LNCAP (cell line): ENCODE results near the gene PHB1.
A peak's percentile ranks its signal among the peaks of the same experiment; 100 is the strongest.

Source experiments
- TF ChIP-seq, protein P1 (sequence below): fragments of 450-650 bp; IDR thresholded peaks from 2 replicates; pipeline ENCODE4 v1.5.1; 2017; ENCODE audit warnings: mild to moderate bottlenecking

PHB1 gene

DNA sequence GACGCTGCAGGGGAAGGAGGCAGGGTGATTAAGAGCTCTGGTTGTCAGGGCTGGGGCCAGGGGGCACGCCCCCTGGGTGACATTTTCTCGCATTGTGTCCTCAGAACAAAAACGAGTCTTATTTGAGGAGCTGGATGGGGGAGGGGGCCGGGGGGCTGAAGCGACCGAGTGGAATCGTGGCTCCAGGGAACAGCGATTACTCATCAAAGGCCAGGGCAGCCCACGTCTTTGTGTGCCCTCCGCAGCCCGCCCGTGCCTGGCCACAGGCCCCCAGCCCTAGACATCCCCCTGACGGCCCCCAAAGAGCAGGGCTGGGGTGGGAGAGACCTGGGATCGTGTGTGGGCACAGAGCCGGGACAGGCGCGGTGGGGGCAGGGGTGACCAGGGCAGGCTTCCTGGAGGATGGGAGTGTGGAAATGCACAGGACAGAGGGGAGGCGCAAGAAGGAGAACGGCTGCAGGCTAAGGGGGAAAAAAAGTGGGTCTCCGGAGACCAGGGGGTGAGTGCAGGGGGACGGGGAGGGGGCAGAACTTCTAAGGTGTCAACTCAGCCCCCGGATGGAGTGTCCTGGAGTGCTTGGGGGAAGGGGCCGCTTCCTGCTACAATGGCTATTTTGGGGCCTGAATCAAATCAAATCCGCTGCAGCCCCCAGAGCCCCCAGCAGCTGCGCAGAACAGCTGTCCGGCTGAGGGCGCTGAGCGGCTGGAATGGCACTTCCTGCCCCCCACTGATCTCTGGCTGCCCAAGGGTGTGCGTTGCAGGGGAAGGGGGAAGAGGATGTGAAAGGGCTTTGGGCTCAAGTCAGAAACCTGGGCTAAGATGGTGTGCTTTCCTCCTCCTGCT is 24.0 kb upstream of the PHB1 start:
- TF ChIP-seq, protein P1, sequence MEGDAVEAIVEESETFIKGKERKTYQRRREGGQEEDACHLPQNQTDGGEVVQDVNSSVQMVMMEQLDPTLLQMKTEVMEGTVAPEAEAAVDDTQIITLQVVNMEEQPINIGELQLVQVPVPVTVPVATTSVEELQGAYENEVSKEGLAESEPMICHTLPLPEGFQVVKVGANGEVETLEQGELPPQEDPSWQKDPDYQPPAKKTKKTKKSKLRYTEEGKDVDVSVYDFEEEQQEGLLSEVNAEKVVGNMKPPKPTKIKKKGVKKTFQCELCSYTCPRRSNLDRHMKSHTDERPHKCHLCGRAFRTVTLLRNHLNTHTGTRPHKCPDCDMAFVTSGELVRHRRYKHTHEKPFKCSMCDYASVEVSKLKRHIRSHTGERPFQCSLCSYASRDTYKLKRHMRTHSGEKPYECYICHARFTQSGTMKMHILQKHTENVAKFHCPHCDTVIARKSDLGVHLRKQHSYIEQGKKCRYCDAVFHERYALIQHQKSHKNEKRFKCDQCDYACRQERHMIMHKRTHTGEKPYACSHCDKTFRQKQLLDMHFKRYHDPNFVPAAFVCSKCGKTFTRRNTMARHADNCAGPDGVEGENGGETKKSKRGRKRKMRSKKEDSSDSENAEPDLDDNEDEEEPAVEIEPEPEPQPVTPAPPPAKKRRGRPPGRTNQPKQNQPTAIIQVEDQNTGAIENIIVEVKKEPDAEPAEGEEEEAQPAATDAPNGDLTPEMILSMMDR = no peak

DNA sequence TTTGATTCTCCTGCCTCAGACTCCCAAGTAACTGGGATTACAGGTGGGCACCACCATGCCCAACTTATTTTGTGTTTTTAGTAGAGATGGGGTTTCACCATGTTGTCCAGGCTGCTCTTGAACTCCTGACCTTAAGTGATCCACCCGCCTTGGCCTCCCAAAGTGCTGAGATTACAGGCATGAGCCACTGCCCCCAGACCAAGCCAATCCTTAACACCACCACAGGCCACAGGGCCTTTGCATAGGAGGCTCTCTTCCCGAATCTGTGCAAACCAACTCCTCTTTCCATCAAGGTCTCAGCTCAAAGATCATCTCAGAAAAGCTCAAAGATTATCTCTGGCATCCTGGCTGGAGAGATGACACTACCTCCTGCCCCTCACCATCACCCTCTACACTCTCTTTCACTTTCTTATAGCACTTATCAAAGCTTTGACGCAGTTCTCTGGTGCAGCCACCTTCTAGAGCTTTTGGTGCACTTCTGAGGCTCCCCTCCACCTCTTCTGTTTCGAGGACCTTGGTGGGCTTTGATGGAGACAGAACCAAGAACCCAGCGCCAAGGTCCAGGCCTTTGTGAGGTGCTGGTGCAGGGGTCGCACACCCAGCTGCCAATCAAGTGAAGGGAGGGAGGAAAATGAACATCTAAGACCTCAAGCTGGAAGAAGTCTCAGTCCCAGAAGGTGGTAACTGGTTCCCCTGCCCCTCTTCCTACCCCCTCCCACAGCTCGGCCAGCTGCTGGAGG is 23.2 kb upstream of the PHB1 start:
- TF ChIP-seq, protein P1 = no peak

DNA sequence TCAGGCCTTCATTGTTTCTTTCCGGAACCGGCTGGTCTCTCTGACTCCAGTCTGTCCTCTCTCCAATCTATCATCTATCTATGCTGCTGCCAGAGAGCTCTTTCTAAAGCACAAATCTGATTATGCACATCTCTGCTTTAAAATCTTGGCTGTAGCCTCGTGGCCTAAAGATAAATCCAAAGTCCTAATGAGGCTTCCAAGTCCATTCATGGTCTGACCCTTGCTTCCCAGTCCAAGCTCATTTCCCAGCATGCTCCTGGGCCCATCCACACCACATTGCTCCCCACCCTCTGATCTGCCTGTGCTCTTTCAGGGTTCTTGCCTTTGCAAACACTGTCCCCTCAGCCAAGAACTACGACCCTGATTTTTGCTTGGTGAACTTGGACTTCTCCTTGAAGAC is 21.5 kb upstream of the PHB1 start:
- TF ChIP-seq, protein P1 = no peak

DNA sequence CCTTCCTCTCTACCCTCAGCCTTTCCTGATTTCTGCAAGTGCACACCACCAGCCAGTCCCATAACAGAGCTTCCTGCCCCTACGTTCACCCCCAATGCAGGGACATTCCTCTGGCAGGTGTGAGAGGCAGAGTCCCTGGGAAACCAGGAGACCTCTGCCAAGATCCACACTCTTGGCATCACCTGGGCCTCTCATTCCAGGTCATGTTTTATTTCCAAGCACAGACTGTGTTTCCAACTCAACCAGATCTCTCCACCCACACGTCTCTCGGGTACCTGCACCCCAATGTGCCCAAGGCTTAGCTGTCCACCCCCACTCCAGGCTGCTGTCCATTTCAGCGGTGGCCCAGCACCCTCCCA is 21.0 kb upstream of the PHB1 start:
- TF ChIP-seq, protein P1 = no peak

DNA sequence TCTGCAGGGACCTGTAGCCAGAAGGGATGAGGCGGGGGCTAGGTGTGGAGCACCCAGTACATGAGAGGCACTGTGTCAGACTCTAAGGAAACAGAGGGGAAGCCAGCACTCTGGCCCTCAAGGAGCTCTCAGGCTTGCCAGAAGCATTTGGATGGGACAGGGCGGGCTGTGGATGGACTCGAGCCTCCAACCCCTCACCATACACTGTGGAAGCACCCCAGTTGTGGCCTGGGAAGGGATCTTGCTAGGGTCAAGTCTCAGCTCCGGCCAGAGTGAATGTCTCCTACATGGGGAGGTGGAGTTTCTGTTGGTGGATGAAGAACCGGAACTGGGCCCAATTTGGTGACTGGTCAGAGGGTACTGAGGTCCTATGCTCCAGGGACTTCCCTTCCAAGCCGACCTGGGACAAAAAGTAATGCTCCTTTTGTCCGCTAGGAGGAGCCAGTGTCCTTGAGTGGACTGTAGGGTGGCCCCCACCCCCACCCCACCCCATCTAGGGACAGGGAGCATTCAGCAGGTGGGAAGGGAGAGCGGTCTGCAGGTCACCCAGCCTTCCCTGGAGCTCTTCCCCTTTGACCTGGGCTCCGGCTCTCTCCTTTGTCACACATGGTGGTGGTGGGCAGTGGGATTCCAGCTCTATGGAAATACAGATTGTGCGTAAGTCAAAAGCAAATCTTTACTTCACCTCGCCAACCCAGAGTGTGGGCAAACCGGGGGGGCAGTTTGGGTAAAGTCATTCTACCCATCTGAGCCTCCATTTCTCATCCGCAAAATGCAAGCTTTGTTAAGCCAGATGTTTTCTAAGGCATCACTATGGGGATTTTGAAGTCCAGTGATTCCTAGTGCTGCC is 20.4 kb upstream of the PHB1 start:
- TF ChIP-seq, protein P1 = peak; percentile 69

DNA sequence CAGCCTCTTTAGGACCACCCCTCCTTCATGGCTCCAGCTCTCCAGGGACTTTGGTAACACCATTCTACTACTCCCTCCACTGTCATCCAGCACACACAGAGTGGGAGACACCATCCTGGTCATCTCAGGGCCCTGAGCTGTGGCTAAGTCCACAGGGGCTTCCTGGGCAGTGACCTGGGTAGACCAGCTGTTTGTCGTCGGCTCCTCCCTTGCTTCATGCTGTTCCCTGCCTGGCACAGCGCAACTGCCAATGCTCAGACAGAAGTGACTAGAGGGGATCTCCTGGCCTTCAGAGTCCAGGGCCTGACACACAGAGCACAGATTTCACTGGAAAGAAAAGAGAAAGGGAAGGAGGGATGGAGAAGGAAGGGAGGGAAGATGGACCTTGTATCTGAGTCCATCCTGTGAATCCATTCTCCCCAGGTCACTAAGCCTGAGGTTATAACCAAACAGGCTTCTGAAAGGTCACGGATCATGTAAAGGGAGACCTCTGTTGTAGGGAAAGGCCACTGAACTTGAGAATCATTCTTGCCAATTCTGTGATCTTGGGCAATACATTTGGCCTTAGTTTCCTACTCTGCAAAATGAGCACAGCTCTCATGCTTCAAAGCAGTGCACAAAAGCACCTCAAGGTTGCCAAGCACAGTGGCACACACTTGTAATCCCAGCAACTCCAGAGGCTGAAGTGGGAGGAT is 18.5 kb upstream of the PHB1 start:
- TF ChIP-seq, protein P1 = no peak

DNA sequence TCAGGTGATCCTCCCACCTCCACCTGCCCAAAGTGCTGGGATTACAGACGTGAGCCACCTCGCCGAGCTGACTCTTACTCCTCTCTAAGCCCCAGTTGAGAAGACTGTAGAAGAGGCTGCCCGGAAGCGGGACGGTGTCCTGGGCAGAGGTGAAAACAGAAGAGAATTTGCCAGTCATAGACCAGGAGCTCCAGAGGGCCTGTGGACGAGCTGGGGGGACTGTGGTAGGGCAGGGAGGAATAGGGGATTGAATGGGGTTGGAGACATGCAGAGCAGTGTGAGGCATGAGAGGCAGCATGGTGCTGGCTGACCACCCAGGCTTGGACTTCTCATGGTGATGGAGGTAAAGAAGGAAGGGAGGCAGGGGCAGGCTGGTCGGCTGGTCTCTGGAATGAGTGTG is 17.1 kb upstream of the PHB1 start:
- TF ChIP-seq, protein P1 = no peak
